ENCODE results near the gene MEFV.
"Not testable (repeated sequence)": the region's sequence is repeated elsewhere in the genome, so short reads cannot be mapped to it uniquely, and the experiment has no call there.

Gene MEFV

DNA sequence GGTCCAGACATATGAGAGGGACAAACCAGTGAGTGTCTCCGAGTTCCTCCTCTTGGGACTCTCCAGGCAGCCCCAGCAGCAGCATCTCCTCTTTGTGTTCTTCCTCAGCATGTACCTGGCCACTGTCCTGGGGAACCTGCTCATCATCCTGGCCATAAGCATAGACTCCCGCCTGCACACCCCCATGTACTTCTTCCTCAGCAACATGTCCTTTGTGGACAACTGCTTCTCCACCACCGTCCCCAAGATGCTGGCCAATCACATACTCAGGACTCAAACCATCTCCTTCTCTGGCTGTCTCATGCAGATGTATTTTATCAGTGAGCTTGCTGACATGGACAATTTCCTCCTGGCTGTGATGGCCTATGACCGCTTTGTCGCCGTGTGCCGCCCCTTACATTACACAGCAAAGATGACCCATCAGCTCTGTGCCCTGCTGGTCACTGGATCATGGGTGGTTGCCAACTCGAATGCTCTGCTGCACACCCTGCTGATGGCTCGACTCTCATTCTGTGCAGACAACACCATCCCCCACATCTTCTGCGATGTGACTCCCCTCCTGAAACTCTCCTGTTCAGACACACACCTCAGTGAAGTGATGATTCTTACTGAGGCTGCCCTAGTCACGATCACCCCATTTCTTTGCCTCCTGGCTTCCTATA, 40.7 kb downstream of the MEFV start:
- no peak for DNase-seq

DNA sequence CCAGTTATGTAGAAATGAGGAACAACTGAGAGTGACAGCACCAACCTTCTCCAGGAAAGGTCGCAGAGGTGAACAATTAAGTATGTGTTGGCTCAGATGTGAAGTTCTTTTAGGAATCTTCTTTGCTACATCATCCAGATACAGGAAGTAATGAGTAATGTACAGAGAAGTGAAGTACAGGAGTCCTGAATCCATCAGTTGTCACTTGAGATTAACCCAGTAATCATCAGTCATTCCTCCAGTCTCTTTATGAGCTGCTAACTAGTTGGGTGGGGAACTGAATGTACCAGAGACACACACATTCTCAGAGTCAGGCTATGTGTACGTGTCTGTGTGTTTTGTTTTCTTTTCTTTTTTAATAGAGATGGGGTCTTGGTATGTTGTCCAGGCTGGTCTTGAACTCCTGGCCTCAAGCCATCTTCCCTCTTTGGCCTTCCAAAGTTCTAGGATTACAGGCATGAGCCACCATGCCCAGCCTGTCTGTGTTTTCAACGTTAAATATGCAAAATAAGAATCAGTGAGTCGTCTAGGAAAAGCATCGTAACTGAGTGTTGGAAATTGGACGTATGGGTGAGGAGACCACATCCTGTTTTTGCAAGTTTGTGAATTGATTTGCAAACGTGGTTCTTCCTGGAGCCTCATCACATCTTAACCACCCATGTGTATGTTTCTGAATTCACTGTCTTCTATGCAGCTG, 41.4 kb downstream of the MEFV start:
- DNase-seq = no peak

DNA sequence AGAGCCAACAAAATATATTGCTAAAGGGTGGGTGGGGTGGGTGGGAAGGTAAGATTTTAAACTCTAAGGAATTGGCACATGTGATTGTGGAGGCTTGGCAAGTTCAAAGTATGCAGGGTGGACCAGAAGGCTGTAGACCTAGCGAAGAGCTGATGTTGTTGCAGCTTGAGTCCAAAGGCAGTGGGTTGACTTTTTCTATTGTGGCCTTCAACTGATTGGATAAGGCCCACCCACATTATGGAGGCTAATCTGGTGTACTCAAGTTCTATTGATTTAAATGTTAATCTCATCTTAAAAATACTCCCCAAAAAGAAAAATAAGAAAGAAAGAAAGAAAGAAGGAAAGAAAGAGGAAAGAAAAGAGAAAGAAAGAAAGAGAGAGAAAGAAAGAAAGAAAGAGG, 43.9 kb downstream of the MEFV start:
- no peak for DNase-seq

DNA sequence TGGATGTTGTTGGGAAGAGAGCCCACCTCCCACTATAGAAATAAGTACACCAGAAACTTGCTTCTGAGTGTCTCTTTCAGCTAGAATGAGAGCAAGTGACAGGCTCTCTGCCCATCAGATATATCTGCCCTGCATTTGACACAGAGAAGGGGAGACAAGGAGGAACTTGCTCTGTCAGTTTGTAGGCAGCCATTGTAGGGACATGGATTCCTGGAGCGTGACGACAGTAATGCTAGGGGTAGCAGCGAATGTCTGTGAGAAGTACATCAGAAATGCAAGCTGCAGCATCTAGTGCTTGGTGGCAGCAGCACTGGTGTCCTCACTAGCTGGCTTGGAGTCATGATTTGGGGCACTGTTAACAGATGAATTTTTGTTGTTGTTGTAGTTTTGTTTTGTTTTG, 44.4 kb downstream of the MEFV start:
- DNase-seq = no peak

DNA sequence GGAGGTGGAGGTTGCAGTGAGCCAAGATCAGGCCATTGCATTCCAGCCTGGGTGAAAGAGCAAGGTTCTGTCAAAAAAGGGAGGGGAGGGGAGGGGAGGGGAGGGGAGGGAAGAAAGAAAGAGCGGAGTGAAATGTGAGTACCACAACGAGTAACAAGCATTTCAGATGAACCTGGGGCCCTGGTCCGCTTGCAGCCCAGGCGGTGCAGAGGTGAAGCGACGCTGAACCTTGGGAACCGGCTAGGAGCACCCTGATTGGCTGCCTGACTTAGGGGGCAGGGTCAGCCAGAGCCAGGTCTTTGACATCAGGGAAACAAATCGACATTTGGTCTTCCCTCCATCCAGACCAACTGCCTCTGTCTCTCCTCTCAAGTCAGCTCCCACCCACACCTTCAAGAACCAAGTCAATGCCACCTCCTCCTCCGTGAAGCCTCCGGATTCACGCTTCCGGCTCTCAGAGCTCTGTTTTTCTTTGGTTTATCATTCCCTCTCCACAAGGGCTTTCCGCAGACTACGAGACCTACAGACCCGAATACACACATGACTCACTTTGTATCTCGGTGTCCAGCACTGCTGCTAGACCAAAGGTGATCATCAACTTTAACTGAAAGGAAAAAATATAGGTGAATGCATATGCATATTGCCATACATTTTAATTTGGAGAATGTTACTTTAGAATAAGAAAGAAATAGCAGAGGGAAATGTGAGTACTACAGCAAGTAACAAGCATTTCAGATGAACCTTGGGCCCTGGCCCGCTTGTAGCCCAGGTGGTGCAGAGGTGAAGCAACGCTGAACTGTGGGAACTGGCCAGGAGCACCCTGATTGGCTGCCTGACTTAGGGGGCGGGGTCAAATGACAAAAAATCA, 49.1 kb downstream of the MEFV start:
- DNase-seq = no peak

DNA sequence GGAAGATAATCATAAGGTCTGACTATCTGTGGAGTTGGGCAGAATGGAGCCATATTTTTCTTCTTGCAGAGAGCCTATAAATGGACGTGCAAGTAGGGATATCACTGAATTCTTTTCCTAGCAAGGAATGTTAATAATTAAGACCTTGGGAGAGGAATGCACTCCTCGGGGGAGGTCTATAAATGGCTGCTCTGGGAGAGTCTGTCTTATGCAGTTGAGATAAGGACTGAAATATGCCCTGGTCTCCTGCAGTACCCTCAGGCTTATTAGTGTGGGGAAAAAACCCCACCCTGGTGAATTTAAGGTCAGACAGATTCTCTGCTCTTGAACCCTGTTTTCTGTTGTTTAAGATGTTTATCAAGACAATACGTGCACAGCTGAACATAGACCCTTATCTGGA, 50.5 kb downstream of the MEFV start:
- not testable (repeated sequence) for DNase-seq

DNA sequence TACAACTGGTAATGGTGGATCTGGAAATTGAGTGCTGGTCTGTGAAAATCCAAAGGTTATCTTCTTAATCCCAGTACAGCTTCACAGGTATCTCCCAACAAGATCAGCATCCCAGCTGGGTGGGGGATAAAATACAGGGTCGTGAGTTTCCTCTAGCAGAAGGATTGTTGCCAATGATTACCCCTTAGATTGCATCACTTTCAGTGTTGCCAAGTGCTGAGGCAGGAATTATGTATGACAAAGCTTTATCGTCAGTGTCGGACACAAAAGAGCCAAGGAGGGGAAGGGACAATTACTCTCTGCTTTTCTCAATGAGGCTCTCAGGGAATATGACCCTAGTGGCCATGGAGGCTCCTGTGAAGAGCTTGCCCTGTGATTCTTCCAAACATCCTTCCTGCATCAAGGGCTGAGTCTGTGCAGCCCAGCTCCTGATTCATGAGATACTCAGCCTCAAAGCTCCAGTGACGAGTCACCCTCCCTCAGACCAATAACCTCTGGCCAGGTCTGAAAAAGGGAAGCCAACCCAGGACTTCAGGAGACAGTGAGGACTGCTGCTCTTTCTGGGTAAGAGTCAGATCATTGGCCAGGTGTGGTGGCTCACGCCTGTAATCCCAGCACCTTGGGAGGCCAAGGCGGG, 53.4 kb downstream of the MEFV start:
- DNase-seq = no peak

DNA sequence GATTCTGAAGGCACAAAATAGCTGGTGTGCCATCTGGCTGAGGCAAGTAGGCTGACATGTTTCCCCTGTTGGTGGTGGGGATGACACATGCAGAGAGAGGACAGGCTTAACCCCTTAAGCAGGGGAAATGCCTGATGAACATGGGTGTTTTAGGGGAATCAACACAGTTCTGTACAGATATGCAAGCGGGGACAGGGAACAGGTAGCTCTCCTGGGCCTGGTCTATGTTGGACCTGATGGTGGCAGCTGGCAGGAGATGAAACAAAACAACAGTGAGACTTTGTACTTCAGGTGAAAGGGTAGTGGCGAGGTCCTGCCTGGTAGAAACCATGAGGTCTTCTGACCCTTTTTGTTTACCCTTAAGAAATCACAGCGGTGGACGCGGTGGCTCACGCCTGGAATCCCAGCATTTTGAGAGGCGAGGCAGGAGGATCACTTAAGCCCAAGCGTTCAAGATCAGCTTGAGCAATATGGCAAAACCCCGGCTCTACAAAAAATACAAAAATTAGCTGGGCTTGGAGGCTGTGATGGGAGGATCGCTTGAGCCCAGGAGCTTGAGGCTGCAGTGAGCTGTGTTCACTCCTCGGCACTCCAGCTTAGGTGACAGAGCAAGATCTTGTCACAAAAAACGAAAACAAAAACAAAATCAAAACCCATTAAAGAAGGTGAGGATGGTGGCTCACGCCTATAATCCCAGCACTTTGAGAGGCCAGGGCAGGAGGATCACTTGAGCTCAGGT, 57.9 kb downstream of the MEFV start:
- DNase-seq = no peak

DNA sequence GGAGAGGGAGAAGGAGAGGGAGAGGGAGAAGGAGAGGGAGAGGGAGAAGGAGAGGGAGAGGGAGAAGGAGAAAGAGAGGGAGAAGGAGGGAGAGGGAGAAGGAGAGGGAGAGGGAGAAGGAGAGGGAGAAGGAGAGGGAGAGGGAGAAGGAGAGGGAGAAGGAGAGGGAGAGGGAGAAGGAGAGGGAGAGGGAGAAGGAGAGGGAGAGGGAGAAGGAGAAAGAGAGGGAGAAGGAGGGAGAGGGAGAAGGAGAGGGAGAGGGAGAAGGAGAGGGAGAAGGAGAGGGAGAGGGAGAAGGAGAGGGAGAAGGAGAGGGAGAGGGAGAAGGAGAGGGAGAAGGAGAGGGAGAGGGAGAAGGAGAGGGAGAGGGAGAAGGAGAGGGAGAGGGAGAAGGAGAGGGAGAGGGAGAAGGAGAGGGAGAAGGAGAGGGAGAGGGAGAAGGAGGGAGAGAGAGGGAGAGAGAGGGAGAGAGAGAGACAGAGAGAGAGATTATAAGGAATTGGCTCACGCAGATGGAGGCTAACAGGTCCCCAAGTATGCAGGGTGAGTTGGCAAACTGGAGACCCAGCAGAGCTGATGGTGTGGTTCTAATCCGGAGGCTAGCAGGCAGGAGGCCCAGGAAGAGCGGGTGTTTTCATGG, 58.6 kb downstream of the MEFV start:
- DNase-seq = not testable (repeated sequence)

DNA sequence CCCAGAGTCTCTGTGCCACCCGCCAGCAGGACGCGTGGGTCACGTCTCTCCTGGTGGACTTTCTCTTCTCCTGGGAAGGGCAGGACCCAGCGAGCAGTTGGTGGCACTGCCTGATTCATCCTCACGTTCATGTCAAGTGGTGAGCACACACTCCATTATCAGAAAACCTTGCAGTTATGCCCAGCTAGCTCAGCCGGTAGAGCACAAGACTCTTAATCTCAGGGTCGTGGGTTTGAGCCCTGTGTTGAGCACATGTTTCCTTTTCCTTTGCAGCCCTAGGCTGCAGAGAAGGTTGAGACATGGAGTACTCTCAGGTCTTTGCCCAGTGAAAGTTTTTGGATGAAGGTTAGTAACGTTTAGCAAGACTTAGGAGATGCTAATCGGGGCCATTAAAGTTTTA, 60.5 kb downstream of the MEFV start:
- no peak for DNase-seq

DNA sequence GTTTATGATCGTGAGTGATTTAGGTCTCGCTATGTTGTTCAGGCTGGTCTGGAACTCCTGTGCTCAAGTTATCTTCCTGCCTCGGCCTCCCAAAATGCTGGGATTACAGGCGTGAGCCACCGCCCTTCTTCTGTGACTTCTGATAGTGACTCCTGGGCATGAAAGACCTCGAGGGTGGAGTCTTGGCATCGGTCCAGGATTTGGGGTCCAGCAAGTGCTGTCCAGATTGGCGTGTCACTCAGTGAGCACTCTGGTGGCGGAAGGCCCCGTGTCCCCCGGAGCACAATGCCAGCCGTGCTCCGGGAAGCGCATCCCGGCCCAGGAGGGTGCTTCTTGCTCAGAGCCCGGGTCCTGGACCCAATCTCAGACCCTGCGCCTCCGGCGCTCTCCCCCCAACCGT, 61.6 kb downstream of the MEFV start:
- DNase-seq = no peak

DNA sequence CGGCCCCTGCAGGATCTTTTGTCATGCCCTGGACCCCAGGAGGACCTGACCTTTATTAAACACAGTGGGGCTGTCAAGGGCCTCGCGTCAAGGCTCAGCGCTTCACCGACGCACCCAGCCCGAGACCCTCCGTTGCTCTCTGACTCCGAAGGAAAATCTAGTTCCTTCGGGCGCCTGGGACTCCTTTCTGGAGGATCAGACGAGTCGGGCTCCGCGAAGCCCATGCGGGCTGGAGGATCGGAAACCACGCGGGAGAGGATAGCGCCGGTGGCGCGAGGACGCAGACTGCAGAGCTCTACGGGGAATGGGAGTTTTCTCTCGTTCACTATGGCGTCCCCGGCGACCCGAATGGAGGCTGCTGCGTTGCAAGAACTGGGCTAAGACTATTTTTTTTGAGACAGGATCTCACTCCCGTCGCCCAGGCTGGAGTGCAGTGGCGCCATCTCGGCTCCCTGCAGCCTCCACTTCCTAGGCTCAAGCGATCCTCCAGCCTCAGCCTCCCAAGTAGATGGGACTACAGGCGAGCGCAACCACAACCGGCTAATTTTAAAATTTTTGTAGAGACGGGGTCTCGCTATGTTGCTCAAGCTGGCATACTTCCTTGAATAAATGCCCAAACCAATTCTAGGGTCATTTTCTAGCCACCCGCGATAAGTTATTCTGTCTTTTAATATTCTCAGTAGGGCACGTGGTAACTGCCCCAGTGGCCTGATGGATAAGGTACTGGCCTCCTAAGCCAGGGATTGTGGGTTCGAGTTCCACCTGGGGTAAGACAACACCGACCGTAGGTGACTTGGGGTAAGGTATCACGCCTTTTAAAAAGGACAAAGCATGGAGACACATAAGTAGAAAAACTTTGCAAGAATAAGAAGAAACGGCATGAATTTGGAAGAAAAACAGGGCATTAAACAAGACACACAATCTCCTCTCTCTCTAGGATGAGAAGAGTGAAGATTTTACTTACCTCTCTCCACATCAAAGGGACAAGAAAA, 62.9 kb downstream of the MEFV start:
- DNase-seq = no peak

DNA sequence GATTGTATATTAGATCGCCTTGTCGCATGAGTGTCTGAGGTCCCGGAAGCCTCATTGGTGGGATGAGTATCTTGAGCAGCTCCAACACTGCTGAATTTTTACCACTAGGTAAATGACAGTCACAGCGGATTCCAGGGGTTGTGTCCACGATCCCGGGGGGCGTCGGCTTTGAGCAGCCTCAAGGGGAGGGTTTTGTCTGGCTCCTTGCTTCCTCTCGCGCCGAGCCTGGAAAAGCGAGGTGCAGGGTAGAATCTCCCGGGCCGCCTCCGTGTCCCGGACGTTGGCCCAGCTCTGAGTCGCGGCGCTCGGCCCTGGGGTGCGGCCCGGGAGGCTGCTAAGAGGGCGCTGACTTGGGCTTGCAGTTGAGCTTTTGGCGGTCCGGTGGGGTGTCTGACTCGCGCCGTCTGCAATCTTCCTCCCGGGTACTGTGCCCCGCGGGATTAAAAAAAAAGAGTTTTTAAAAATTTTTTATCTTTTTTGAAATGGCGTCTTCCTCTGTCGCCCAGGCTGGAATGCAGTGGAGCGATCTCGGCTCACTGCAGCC, 63.9 kb downstream of the MEFV start:
- no peak for DNase-seq
